Coronary artery (tissue), 2 donors: ENCODE measurements around the gene CHST1.

Experiments used
- DNase-seq: peaks from one replicate; pipeline ENCODE4 v3.0.0-alpha.2; 2017; ENCODE audit warnings: low spot score
- H3K27ac ChIP-seq, 2 donors: fragments of 200-600 bp; sonication (generic); one replicate each; pipeline ENCODE4 v1.5.1; 2016 to 2019
- H3K4me3 ChIP-seq: fragments of 200-600 bp; sonication (generic); 2 replicates; pipeline ENCODE4 v1.5.1; 2016; ENCODE audit warnings: mild to moderate bottlenecking, moderate library complexity
- CTCF ChIP-seq: fragments of 200-600 bp; sonication (generic); IDR thresholded peaks from one replicate; pipeline ENCODE4 v1.5.1; 2019; ENCODE audit warnings: antibody characterized with exemption

Gene CHST1

DNA sequence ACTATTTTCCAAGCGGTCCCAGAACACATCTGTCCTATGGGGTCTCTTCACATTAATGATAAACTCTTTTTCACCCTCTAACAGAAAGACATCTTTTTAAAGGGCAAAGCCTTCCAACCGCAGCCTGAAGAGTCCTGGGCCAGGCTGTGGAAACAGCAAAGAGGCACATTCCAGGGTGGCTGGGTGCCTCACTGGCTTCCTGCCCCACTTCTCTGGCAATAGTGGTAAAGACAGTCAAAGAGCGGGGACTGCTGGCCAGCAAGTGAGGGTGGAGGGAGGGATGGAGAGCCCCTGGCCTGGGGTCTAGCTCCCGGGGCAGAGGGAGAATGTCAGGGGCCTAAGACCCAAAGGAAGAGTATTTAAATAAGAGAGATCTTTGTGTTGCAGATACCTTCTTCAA, 10.2 kb upstream of the CHST1 start:
- no peak for TF ChIP-seq CTCF
- Histone ChIP-seq H3K4me3 (no peak overlapping the region), H3K27ac (no peak overlapping the region)
- no peak for DNase-seq

- TF ChIP-seq CTCF = no peak
- Histone ChIP-seq H3K4me3 (no peak overlapping the region), H3K27ac (no peak overlapping the region)
- no peak for DNase-seq
These were observed 9.2 kb upstream of the CHST1 start for GRCh38 chr11:45674481-45675190.

DNA sequence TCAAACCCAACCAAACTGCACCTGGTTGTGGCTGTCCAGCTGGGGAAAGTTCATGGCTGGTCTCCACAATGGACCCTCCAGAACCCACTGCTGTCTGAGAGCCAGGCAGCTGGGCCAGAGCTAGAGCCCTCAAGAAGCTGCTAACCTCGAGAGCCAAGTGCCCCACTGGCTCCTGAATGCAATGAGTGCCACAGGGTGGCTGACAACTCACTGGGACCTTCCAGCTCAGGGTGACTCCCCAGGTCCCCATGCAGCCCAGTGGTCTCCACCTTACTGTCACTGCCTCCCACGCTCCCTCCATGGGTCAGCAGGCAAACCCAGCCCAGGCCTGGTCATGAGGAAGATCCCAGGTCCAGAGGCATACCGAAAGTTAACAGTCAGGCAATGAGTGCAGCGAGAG, 8.0 kb upstream of the CHST1 start:
- DNase-seq = no peak
- no peak for TF ChIP-seq CTCF
- Histone ChIP-seq H3K4me3 (no peak overlapping the region), H3K27ac (no peak overlapping the region)

- H3K4me3 ChIP-seq = no peak overlapping the region
- TF ChIP-seq CTCF = no peak
- DNase-seq = no peak
- no peak overlapping the region for H3K27ac ChIP-seq
These were observed 7.2 kb upstream of the CHST1 start for GRCh38 chr11:45672593-45672992.

- no peak for DNase-seq
These were observed 6.1 kb upstream of the CHST1 start for GRCh38 chr11:45671246-45672171.

DNA sequence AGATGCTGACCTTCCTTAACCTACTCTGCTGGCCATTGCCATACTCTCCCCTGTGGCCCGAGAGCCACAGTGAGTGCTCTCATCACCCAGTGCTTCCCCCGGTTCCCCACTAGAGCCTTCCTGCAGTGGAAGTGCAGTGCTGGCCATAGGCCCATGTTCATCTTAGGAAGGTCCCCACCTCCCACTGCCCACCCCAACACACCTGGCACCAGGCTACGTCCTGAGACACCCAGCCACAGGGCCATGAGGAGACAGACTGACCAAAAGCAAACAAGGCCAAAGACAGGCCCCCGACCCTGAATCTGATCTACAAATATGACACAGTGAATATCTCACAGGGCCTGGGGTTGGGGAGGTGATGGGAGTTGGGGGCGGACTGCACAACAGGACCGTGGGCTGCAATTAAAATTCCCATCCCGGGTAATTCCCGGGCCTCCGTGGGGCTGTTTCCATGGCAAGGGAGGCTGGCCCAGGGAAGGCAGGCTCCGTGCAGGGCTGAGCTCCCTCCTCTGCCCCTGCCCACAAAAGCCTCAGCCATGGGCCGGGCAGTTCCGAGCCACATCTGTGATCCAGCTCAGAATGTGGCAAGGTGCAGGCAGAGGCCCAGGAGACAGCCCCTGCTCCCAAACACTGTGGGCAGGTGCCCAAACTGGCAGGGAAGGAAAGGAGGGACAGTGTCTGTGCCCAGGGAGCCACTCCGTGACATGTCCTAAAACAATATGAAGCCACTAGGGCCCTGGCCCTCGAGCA, 5.1 kb upstream of the CHST1 start:
- TF ChIP-seq CTCF = no peak
- Histone ChIP-seq H3K27ac (no peak overlapping the region), H3K4me3 (no peak overlapping the region)
- no peak for DNase-seq

More at GRCh38 chr11:45671246-45672171, 6.1 kb upstream of the CHST1 start:
- TF ChIP-seq CTCF = no peak
- Histone ChIP-seq H3K4me3 (no peak overlapping the region), H3K27ac (no peak overlapping the region)
